ENCODE measurements around the gene EMID1. TPM values are rescaled to one million over a fixed set of nuclear protein-coding genes. Genes with fewer than 3 reads are reported as not detected.

The EMID1 gene
- total RNA-seq, 1 experiment from 2014 or later = 5.4 TPM

DNA sequence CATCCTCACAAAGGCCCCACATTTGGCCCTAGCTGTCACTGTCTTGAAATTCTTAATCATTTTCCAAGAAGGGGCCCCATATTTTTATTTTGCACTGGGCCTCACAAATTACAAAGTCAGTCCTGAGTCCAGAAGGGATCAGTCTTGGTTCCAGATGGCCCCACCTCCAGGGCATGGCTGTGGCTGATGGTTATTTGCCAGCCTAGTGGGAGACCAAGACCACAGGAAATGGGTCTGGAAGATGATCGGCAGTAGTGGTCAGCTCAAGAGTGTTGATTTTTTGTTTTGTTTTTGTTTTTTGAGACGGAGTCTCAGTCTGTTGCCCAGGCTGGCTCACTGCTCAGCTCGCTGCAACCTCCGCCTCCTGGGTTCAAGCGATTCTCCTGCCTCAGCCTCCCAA is 47.1 kb upstream of the EMID1 start:
- Histone ChIP-seq H3K56ac (ENCODE audit: insufficient read length, low read depth, low read length) (no peak overlapping the region), H3K14ac (ENCODE audit: insufficient read depth, low read length) (no peak overlapping the region), H2BK15ac (ENCODE audit: low read depth, low read length) (no peak overlapping the region), H3K79me2 (ENCODE audit: insufficient read depth, low read length) (no peaks in the 10 kb centered on the region), H2AFZ (ENCODE audit: low read length) (no peak overlapping the region), H4K5ac (ENCODE audit: insufficient read length, low read depth, low read length) (no peak overlapping the region), H3K23ac (ENCODE audit: insufficient read length, low read depth, low read length) (no peak overlapping the region), H3K79me1 (ENCODE audit: insufficient read depth, low read depth, low read length, poor library complexity, severe bottlenecking) (no peaks in the 10 kb centered on the region), H3K18ac (ENCODE audit: insufficient read length, low read depth, low read length) (no peak overlapping the region), H3K27ac (ENCODE audit: insufficient read length, low read depth, low read length) (no peak overlapping the region), H3K9me3 (ENCODE audit: control insufficient read depth, low read depth, low read length) (no peaks in the 10 kb centered on the region), H2AK5ac (ENCODE audit: insufficient read length, low read length) (no peak overlapping the region), H2BK20ac (ENCODE audit: low read depth, low read length, poor library complexity, severe bottlenecking) (no peak overlapping the region), H4K20me1 (ENCODE audit: control insufficient read depth, insufficient read depth, insufficient read length) (no peaks in the 10 kb centered on the region), H3K9ac (ENCODE audit: extremely low read depth, insufficient read length, low read length) (no peak overlapping the region), H3K4me1 (ENCODE audit: insufficient read depth, low read length) (peaks cover 2% of the 10 kb centered on the region; the same call in 1 of the 2 replicates), H2BK120ac (ENCODE audit: low read depth, low read length, poor library complexity, severe bottlenecking) (no peak overlapping the region), H3K4ac (ENCODE audit: low read depth, low read length) (no peak overlapping the region), H4K91ac (ENCODE audit: insufficient read length, low read depth, low read length) (no peak overlapping the region), H3K27me3 (ENCODE audit: insufficient read depth, low read length) (no peaks in the 10 kb centered on the region), H2BK12ac (ENCODE audit: insufficient read length, low read depth, low read length) (no peak overlapping the region), H4K8ac (replicated peaks; ENCODE audit: insufficient read length, low read depth, low read length) (no peak overlapping the region), H2BK5ac (ENCODE audit: insufficient read length, low read length) (no peak overlapping the region), H3K23me2 (ENCODE audit: insufficient read length, low read depth, low read length, poor library complexity, severe bottlenecking) (no peaks in the 10 kb centered on the region), H3K4me2 (ENCODE audit: insufficient read depth, insufficient read length, low read length) (no peak overlapping the region), H3T11ph (ENCODE audit: low read length) (no peak overlapping the region)
- DNase-seq = no peak
- no peak overlapping the region for H3K27ac Mint-ChIP-seq
- no CpG with 5 or more reads among the region's 5 CpGs for WGBS (ENCODE audit: extremely low coverage, insufficient read length, low lambda C conversion rate)
- TF ChIP-seq, protein P1, sequence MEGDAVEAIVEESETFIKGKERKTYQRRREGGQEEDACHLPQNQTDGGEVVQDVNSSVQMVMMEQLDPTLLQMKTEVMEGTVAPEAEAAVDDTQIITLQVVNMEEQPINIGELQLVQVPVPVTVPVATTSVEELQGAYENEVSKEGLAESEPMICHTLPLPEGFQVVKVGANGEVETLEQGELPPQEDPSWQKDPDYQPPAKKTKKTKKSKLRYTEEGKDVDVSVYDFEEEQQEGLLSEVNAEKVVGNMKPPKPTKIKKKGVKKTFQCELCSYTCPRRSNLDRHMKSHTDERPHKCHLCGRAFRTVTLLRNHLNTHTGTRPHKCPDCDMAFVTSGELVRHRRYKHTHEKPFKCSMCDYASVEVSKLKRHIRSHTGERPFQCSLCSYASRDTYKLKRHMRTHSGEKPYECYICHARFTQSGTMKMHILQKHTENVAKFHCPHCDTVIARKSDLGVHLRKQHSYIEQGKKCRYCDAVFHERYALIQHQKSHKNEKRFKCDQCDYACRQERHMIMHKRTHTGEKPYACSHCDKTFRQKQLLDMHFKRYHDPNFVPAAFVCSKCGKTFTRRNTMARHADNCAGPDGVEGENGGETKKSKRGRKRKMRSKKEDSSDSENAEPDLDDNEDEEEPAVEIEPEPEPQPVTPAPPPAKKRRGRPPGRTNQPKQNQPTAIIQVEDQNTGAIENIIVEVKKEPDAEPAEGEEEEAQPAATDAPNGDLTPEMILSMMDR (conservative IDR thresholded peaks at IDR 0.05) = no peak
- H3K9me3 Mint-ChIP-seq = no peaks in the 10 kb centered on the region; a peak in 1 of 5 replicates
- H3K4me3 Mint-ChIP-seq = no peak overlapping the region
- peaks cover 13 to 28% of the 10 kb centered on the region in 2 experiments for H3K4me1 Mint-ChIP-seq
- H3K27me3 Mint-ChIP-seq (ENCODE audit: low read depth) = peaks cover 22% of the 10 kb centered on the region
- H3K36me3 Mint-ChIP-seq (ENCODE audit: insufficient read depth in 1 of 3, low read depth in 3 of 3) = no peaks in the 10 kb centered on the region

Data from H9 (cell line).